HG03159 (cell line): ENCODE results near the gene BTBD17.
"Not testable (repeated sequence)": the region's sequence is repeated elsewhere in the genome, so short reads cannot be mapped to it uniquely, and the experiment has no call there.

Experiments
- ATAC-seq: cut with Tn5 transposase; IDR thresholded peaks from one replicate; pipeline ENCODE4 v1.9.1; 2021; ENCODE audit warnings: mild to moderate bottlenecking, moderate library complexity; ENCODE audit not compliant: unreplicated experiment

BTBD17 gene, protein sequence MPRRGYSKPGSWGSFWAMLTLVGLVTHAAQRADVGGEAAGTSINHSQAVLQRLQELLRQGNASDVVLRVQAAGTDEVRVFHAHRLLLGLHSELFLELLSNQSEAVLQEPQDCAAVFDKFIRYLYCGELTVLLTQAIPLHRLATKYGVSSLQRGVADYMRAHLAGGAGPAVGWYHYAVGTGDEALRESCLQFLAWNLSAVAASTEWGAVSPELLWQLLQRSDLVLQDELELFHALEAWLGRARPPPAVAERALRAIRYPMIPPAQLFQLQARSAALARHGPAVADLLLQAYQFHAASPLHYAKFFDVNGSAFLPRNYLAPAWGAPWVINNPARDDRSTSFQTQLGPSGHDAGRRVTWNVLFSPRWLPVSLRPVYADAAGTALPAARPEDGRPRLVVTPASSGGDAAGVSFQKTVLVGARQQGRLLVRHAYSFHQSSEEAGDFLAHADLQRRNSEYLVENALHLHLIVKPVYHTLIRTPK

GRCh38 chr17:74361230-74362068, at the start of gene BTBD17:
BTBD17 (minus strand) TSS chr17:74361868; CDS start chr17:74361819, 49 bp downstream.
- no peak for ATAC-seq

GRCh38 chr17:74410001-74410443, 48.4 kb upstream of the BTBD17 start:
- ATAC-seq = no peak

- no peak for ATAC-seq
Measured at GRCh38 chr17:74408815-74409214, 47.1 kb upstream of the BTBD17 start.

GRCh38 chr17:74408262-74408661, 46.6 kb upstream of the BTBD17 start:
- no peak for ATAC-seq

- ATAC-seq = no peak
Measured at GRCh38 chr17:74407384-74407783, 45.7 kb upstream of the BTBD17 start.

DNA sequence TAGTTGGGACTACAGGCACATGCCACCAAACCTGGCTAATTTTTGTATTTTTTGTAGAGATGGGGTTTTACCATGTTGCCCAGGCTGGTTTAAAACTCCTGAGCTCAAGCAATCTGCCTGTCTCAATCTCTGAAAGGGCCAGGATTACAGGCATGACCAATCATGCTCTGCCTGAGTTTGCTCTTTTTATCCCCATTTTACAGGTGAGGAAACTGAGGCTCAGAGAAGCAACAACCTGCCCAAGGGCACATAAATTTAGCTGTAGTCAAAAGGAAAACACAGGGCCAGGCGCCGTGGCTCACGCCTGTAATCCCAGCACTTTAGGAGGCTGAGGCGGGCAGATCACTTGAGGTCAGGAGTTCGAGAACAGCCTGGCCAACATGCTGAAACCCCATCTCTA, 43.6 kb upstream of the BTBD17 start:
- ATAC-seq = not testable (repeated sequence)

DNA sequence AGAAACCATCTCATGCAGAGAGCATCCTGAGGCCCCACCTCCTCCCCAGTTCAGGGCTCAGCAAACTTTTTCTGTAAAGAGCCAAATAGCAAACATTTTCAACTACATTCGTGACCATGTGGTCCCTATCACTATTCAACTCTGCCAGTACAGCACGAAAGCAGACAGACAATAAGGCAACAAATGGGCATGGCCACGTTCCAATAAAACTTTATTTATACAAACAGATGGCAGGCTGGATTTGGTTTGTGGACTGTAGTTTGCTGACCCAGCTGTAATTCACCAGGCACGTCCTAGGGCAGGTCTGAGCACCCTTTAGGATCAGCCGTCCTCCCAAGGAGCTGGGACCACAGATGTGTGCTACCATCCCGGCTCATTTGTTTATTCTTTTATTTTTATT, 43.1 kb upstream of the BTBD17 start:
- no peak for ATAC-seq

DNA sequence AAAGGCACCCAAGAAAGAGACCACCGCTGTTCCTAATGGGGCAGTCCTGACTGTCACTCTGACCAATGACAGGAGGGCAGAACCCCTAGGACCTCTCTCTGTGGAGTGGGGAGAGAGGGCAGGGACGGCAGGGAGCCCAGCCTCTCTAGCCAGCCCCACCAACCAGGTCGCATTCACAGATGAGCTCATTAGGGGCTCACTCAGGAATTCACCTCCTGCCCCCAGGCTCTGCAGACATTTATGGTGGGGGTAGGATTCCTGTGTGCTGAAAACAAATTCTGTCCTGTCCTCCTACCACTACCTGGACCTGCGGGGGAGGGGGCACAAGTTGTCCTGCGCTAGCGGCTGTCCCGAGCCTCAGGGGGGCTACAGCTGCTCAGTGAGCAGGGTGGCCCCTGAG, 42.5 kb upstream of the BTBD17 start:
- no peak for ATAC-seq

DNA sequence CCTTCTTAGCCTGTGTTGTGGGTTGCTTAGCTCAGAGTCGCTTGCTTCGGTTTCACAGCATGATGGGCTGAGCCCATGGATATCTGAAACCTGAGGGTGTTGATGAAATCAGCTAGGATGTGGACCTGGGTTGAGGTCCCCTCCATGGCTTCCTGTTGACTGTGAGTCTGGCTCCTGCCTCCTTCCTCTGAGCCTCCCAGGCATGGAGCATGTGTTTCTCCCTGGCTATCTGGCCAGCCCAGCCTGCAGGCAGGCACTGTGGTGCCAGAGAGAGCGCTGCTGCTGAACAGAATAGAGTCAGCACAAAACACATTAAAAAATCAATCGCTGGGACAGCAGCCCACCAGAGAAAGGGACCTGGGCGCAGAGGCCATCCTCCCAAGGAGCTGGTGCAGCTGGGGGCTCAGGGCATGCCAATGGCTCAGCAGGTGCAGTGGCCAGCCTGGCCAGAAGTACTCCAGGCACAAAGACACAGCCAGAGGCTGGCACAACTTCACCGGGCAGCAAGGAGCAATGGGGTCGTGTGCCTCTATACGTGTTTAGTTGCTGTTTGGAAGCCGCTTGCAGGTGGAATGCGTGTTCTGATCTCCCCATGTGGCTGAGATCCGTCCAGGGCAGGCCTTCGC, 42.0 kb upstream of the BTBD17 start:
- ATAC-seq = no peak

DNA sequence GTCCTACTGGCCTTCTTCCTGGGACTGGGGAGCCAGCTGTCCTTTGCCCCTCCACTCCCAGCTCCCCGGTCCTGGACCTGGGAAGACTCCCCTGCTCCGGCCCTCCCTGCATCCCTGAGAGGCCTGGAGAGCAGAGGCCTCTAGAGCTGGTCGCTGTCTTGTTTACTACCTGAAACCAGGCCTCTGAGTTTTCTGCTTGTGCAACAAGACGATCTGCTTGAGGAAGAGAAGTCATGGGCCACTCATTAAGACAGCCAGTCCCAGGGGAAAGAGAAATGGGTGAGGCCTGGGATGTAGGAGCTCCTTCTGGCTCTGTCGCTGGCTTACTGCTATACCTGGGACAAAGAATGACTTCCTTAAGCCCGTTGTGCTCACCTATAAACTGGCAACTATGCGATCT, 40.4 kb upstream of the BTBD17 start:
- no peak for ATAC-seq

DNA sequence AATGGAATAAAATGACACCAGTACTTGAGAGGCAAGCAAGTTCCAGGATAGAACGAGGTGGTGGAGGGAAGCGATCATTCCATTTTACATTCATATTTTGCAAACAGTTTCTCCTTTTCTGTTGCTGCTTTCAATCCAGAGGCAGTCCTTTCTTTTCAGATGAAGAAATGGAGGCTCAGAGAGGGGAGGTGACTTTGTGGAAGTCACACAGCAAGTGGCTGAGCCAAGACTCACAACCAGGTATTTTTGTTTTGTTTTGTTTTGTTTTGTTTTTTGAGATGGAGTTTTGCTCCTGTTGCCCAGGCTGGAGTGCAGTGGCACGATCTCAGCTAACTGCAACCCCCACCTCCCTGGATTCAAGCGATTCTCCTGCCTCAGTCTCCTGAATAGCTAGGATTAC, 34.9 kb upstream of the BTBD17 start:
- ATAC-seq = no peak

GRCh38 chr17:74394977-74395376, 33.3 kb upstream of the BTBD17 start:
- no peak for ATAC-seq

GRCh38 chr17:74394275-74394950, 32.7 kb upstream of the BTBD17 start:
- no peak for ATAC-seq

DNA sequence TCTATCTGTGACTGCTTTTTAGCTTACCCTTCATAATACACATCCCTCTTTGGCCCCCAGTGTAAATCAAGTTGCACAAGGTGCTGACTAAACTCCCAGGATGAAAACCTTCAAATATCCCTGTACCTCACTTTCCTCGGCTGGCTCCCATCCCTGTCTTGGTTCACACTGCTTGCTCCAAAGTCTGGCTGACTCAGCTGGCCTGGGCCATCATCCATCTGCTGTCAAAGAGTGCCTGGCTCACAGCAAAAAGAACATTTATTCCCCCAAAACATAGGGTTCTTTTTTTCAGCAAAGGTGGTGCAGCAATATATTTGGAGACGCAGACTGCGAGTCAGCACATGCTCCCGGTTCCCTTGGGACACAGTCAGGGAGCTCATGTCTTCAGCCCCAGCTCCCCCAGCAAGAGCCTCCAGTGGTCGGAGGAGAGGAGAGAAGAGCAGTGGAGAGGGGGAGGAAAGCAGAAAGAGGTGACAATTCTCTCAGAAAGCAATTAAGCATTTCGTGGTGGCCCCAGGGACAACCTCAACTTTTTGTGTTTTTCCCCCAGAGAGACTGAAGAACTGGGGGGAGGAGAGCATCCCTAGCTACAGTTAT, 31.8 kb upstream of the BTBD17 start:
- no peak for ATAC-seq

DNA sequence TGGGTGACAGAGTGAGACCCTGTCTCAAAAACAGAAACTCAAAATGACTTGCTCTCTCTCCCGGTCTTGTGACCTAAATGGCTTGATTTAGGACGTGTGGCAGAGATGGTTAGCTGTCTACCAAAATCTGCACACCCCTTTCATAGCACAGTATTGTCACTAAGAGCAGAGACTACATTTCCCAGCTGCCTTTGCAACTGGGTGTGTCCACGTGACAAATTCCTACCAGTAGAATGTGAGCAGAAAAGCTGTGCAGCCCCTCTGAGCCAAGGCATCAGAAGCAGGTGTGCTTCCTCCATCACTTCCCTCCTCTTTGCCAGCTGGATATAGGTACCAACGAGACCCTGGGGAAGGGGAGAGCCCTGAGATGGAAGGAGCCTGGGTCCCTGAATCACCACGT, 31.2 kb upstream of the BTBD17 start:
- ATAC-seq = no peak

DNA sequence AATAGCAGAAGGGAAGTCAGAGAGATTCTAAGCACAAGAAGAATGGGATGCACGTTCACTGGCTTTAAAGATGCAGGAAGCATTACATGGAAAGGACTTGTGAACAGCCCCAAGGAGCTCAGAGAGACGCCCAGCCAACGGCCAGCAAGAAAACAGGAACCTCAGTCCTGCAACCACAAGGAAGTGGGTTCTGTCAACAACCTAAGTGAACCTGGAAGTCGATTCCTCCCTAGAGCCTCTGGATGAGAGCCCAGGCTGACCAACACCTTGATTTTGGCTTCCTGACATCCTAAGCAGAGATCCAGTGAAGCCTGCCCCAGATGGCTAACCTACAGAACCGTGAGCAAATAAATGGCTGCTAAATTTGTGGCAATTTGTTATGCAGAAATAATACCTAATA, 30.1 kb upstream of the BTBD17 start:
- no peak for ATAC-seq

DNA sequence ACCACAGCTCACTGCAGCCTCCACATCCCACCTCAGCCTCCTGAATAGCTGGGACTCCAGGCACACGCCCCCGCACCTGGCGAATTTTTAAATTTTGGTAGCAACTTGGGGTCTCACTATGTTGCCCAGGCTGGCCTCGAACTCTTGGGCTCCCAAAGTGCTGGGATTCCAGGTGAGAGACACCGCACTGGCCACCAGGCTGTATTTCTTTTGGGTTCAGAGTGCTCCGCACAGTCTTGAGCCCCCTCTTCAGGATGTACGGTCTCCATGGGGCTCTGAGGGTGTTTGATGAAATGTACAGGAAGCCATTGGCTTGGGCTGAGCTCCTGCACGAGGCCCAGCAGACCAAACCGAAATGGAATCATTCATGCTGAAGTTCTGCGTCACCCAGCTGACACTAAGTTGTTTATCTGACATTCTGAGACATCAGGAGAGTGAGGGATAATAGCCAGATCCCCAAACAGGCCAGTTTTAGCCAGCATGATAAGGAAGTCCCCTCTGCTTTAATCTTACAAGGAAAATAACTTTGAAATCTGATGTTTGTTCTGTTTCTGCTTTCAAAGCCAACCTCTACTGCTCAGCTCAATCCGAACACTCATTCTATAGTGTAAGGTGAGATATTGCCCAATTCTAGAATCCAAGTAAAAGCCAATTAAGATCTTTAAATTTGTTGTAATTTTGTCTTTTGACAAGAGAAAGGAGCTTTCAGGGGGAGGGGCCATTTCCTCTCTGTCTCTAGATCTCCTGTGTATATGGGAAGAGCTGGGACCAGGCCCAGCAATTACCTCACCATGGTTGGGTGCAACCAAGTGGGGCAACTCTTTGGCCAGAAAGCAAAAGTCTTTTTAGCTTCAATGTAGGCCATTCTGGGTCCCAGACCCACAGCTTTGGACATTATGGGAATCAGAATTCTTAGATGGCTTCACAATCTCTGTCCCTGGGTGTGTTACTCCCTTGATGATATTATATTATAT, 29.3 kb upstream of the BTBD17 start:
- no peak for ATAC-seq

DNA sequence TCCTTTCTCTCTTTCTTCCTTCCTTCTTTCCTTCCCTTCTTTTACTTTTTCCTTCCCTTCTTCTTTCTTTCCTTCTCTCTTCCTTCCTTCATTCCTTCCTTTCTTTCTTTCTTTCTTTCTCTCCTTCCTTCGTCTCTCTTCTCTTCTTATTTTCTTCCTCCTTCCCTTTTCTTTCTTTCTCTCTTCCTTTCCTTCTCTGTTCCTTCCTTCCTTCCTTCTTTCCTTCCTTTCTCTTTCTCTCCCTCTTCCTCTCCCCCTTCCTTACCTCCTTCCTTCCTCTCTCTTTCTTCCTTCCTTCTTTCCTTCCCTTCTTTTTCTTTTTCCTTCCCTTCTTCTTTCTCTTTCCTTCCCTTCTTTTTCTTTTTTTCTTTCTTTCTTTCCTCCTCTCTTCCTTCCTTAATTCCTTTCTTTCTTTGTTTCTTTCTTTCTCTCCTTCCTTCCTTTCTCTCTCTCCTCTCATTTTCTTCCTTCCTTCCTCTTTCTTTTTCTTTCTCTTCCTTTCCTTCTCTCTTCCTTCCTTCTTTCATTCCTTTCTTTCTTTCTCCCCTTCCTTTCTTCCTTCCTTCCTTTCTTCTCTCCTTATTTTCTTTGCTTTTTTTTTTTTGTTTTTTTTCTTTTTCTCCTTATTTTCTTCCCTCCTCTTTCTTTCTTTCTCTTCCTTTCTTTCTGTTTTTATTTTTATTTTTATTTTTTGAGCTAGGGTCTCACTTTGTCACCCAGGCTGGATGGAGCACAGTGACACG, 28.4 kb upstream of the BTBD17 start:
- no peak for ATAC-seq
